ENCODE data around the gene EXOC1. TPM values are rescaled to one million over a fixed set of nuclear protein-coding genes. Genes with fewer than 3 reads are reported as not detected.
"Not testable (repeated sequence)": the region's sequence is repeated elsewhere in the genome, so short reads cannot be mapped to it uniquely, and the experiment has no call there.

EXOC1 gene, protein sequence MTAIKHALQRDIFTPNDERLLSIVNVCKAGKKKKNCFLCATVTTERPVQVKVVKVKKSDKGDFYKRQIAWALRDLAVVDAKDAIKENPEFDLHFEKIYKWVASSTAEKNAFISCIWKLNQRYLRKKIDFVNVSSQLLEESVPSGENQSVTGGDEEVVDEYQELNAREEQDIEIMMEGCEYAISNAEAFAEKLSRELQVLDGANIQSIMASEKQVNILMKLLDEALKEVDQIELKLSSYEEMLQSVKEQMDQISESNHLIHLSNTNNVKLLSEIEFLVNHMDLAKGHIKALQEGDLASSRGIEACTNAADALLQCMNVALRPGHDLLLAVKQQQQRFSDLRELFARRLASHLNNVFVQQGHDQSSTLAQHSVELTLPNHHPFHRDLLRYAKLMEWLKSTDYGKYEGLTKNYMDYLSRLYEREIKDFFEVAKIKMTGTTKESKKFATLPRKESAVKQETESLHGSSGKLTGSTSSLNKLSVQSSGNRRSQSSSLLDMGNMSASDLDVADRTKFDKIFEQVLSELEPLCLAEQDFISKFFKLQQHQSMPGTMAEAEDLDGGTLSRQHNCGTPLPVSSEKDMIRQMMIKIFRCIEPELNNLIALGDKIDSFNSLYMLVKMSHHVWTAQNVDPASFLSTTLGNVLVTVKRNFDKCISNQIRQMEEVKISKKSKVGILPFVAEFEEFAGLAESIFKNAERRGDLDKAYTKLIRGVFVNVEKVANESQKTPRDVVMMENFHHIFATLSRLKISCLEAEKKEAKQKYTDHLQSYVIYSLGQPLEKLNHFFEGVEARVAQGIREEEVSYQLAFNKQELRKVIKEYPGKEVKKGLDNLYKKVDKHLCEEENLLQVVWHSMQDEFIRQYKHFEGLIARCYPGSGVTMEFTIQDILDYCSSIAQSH
- total RNA-seq (2014; rRNA removed; shearing (Covaris generic)), result 17.3 and 28.3 TPM in 2 replicates

DNA sequence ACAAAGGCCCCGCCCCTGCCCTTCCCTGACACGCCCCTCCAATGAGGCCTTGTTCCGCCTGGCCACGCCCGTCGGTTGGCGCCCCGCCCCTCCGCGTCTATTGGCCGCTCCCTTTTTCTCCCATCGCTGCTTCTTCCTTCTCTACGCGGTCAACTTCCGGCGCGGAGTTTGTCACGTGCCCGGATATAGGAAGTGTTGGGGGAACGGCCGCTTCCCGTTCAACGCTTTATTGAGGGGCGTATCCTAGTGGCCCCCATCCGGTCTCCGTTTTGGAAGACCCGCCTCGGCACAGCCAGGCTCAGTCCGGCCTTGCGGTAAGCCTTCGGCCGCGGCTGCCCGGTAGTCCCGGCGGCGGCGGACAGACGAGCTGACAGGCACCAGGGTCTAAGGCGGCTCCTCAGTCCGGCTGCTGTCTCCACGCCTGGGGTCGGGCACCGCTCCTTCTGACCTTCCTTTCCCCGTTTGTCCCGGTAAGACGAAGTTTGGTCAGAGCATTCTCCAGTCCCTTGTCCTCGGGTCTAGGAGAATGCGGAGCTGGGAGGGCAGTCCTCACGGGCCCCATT lies at the start of gene EXOC1:
EXOC1 (plus strand) TSS at position 165 of the 563 bp plus-strand sequence. CDS start 4,676 bp downstream, outside the sequence.
- DNase-seq (ENCODE audit: low read depth), result peak; percentile 94

DNA sequence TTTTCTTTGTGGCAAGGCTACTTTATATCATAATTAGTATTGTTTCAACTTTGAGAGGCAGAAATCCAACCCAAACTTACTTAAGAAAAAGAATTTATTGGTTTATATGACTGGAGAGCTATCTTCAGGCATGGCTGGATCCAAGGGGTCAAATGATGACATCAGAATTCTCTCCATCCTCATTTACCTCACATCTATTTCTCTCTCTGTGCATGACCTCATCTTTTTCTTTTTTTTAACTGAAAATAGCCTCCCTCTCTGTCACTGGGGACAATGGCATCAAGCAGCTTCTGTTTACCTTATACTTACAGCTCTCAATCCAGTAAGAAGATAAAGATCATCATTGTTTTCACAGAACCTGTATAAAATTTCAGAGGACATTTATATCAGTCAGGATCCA lies 45.9 kb upstream of the EXOC1 start:
- DNase-seq (ENCODE audit: low read depth), result no peak

DNA sequence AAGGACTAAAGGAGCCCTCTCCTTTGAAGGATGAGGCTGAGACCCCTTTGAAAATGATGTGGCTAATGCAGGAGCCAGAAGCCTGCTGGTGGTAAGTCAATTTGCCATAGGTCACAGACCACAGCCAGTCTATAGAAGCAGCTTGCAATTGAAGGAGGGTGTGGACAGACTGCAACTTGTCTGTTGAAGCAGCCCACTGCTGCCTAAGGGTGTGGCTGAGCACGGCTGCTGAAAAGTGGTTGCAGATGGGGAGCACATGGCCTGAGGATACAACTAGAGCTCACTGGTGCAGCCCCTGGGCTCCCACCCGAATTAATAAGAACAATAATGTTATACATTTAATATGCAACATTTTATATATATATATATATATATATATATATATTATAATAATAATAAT lies 45.3 kb upstream of the EXOC1 start:
- no peak for DNase-seq (ENCODE audit: low read depth)

DNA sequence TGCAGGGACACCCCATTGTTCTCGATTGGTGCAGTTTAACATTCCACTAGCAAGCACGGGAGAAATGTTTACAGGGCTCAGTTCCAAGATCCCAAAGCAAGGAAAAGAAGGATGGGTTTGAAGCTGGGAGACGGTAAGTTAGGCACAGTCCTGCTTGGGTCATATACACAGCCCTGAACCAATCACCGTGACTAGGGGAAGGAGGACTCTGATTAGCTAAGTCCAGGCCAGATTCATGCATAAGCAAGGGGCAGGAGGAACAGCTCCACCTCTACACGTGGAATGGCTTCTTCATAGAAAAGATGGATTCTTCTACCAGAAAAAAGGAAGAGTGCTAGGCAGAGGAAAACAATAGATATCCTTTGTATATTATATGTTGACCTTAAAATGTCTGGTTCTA lies 44.8 kb upstream of the EXOC1 start:
- no peak for DNase-seq (ENCODE audit: low read depth)

DNA sequence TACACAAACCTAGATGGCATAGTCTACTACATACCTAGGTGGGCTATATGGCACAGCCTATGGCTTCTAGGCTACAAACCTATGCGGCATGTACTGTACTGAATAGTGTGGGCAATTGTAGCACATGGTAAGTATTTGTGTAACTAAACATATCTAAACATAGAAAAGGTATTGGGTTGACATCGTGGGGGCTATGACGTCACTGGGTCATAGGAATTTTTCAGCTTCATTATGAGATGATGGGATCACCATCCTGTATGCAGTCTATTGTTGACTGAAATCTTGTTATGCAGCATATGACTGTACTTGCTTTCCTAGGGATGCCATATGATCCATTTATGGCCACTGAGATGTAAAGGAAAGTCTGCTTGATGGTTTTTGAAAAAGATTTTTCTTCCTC lies 35.8 kb upstream of the EXOC1 start:
- DNase-seq (ENCODE audit: low read depth), result no peak

DNA sequence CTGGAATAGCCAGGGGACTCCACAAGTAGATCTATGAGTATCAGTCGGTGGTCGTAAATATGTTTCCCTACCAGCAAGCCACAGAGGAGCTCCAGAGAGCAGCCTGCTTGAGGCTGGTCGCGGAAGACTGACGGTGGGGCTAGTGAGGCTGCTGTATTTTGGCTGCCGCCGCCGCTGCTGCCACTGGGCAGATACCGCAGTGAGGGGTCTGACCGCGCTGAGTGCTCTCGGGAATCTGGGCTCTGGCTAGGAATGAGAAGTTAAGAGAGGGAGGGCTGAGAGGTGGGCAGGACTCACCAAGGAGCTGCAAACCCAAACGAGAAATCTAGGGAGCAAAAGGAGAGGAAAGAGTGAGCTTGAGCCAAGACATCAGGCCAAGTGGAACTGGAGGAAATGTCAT lies 33.8 kb upstream of the EXOC1 start, which contains the start of gene EXOC1L:
EXOC1L (plus strand) TSS at position 157 of the 400 bp plus-strand sequence; CDS start at position 394, 237 bp downstream.
- peak; percentile 7 for DNase-seq (ENCODE audit: low read depth)

DNA sequence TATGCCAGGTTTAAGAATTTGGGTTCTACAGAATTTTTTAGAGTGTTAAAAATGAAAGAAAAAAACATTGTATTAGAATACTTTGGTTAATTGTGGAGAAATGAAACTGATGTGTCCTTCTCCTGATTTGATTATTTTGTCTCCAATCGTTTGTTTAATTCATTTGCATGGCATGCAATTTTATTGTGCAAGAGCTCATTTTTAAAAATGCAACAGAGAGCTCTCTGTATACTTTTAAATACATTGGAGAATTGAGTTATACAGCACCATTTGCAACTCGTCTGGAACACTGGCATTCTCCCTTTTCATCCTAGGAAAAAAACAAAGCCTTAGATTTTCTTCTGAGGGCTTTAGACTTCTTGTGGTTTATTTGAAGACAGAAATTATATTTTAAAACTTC lies 33.2 kb upstream of the EXOC1 start:
- no peak for DNase-seq (ENCODE audit: low read depth)

DNA sequence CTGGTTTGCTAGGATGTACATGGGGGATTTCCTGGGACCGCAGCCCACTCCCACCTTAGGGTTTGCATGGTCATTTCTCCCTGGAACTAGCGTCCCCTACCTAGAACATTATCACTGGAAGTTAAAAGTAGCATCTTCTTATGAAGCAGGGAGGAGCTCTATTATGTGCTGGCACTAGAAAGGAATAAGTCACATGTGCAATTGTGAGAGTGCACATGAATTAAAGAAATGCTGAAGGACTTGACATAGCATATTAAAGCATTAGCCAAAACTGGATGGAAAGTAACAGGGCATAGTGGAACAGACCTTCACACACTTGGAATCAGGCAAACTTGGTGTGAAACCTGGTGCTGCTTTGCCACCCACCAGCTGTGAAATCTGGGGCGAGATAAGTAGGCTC lies 31.1 kb upstream of the EXOC1 start:
- DNase-seq (ENCODE audit: low read depth), result no peak

DNA sequence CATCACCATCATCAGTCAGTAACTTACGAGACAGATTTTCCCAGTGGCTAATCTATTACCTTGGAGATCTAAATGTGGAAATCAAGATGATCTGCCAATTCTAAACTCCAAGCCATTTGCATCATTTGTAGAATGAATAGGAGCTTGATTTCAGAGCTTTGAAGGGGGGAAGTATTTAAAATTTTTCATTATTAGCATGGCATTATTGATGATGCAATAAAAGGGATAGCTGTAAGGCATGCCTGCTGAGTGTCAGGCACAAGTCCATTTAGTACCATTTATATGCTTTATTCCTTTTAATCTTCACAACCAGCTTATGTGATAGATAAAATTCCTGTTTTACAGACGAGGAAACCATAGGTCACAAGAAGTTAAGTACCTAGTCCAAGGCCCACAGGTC lies 28.6 kb upstream of the EXOC1 start:
- no peak for DNase-seq (ENCODE audit: low read depth)

DNA sequence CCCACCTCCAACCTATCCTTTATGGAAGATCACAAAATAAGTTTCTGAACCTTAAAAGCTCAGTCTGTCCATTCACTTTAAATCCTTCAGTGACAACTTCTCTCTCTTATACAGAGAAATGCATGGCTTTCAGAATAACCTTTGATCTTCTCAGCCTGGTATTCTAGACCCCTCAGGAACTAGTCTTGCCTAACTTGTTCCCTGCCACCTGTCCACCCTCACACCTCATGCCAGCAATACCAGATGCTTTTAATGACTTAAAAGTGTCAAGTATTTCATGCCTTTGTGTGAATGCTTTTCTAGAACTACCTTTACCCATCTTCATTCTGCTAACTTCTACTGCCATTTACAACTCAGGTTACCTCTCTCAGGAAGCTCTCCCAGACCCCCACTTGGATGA lies 26.5 kb upstream of the EXOC1 start:
- no peak for DNase-seq (ENCODE audit: low read depth)

DNA sequence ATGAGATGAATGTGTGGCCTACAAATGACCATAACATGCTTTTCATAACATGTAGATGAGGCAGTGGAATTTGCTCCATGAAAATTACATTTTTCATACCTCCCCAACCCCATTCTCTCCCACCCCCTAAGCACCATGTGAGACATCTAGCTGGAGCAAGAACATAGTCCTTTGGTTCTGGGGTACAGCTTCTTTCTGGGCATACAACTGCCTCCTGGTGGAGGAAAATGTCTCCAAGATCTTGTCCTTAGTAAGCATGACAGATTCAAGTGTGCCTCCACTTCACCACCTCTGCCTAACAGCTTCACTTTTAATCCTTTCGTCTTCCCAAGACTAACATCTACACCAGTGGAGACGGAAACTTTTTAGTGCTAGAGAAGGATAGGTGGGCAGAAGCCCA lies 25.9 kb upstream of the EXOC1 start:
- DNase-seq (ENCODE audit: low read depth), result no peak

DNA sequence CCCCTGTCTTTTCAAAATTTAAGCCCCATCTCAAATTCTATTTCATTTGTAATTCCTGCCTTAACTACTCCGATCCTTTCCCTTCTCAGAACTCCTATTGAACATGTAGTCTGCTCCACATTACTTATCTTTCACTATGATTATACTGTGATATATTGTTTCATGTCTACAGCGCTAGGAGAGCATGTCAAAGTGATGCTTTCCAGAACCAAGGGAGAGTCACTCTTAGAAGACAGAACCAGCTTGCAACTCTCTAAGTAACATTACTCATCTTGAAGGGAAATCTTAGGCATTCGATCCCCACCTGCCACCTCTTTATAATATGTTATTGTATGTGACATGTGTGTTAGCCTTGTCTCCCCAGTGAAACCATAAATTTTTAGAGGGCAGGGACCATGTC lies 23.4 kb upstream of the EXOC1 start:
- no peak for DNase-seq (ENCODE audit: low read depth)

DNA sequence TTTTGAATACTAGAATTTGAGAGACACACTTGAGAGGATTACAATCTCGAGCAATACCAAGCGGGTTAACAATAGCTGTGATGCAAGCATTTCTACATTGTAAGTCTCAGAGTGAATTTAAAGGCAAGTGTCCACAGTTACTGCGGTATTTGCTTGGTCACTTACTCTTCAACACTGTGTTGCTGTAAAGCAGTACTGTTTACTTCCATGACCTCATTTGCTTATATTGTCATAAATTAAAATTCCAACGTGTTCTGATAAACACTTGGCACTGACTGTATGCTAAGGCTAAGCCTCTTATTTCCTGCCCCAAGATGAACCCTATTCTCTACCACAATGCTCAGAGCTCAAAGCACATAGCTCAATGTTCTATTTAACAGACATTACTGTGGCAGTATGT lies 22.7 kb upstream of the EXOC1 start:
- no peak for DNase-seq (ENCODE audit: low read depth)

DNA sequence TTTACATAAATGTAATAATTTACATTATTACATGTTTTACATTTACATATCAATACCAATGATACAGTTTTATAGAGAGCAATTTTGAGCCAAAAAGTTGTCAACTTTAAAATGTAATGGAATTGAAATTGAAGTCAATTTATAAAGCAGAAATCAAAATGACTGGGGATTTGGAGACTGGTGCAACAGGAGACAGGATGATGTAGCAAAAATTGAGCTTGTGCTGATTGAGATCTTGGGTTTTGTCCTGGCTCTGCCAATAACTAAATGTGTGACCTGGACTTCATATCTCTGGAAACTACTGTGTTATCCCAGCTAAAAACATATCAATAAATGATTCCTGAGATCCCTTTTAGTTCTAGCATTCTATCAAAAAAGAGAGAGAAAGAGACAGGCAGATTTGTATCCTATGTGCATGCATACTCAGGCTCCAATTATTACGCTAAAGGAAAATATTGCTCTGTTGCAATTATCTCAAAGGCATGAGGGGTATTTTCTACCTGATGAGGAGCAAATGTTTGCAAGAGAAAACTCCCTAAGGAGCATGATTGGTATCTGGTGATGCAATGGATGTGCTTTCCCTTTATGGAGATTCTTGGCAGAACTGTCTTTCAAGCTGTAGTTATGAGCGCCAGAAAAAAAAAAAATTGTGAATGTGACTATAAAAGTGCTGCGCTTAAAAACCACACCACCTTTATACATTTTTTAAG lies 19.2 kb upstream of the EXOC1 start:
- no peak for DNase-seq (ENCODE audit: low read depth)

DNA sequence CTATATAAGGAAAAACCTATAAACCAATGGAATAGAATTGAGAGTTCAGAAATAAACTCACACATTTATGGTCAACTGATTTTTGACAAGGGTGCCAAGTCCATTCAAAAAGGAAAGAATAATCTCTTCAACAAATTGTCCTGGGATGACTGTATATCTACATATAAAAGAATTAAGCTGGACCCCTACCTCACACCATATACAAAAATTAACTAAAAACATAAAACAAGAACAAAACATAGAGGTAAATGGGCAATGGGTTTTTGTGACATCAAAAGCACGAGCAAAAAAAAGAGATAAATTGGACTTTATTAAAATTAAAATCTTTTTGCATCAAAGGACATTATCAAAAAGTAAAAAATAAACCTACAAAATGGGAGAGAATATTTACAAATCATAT lies 15.5 kb upstream of the EXOC1 start:
- no peak for DNase-seq (ENCODE audit: low read depth)

DNA sequence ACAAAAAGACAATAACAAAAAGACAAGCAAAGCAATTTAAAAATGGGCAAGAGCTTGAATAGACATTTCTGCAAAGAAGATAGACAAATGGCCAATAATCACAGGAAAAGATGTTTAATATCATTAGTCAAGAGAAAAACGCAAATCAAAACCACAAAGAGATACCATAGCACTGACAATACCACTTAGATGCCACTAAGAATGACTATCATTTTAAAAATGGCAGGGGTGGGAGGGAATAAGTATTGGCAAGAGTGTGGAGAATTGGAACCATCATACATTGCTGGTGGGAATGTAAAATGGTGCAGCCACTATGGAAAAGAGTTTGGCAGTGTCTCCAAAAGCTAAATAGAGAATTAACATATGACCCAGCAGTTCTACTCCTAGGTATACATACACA lies 15.1 kb upstream of the EXOC1 start:
- DNase-seq (ENCODE audit: low read depth), result no peak

DNA sequence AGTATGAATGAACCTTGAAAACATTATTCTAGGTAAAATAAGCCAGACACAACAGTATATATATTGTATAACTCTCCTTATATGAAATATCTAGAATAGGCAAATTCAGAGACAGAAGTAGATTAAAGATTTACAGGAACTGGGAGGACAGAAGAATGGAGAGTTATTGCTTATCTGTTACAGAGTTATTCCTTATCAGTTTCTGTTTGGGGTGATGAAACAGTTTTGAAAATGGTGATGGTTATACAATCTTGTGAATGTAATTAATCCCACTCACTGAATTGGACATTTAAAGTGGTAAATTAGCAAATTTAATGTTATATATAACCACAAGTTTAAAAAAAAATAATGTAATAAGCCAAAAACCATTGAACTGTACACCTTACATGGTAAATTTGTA lies 14.5 kb upstream of the EXOC1 start:
- DNase-seq (ENCODE audit: low read depth), result no peak

DNA sequence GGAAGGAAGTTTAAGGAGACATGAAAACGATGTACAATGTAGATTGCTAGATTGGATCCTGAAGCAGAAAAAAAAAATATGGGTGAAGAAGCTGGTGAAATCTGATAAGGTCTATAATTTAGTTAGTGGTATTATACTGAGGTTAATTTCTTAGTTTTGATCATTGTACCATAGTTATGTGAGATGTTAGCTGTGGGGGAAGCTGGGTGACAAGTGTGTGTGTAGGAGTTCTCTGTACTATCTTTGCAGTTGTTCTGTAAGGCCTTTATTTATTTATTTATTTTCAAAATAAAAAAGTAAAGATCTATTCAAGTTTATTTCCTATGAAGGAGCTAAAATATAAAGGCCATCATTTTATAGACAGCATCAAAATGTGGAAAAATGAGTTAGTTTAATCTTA lies 12.5 kb upstream of the EXOC1 start:
- DNase-seq (ENCODE audit: low read depth), result no peak

DNA sequence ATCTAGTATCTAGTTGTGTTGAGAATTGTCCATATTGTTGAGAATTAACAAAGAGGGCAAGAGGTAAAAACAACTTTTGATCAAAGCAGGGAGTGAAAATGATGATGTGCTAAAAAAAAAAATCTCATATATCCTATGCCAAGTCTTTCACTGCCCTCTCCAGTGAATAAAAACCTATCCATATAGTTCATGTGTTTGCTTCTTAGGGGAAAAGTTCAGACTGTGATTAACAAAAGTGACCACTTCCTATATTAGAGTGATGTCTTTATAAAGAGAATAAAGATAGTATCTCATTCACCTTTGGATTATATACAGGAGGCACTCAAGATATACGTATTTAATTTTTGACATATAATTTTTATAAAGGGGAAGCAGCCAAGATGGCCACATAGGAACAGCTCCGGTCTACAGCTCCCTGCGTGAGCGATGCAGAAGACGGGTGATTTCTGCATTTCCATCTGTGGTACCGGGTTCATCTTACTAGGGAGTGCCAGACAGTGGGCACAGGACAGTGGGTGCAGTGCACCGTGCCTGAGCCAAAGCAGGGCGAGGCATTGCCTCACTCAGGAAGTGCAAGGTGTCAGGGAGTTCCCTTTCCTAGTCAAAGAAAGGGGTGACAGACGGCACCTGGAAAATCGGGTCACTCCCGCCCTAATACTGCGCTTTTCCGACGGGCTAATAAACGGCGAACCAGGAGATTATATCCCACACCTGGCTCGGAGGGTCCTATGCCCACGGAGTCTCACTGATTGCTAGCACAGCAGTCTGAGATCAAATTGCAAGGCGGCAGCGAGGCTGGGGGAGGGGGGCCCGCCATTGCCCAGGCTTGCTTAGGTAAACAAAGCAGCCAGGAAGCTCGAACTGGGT lies 11.8 kb upstream of the EXOC1 start:
- DNase-seq (ENCODE audit: low read depth), result not testable (repeated sequence)

DNA sequence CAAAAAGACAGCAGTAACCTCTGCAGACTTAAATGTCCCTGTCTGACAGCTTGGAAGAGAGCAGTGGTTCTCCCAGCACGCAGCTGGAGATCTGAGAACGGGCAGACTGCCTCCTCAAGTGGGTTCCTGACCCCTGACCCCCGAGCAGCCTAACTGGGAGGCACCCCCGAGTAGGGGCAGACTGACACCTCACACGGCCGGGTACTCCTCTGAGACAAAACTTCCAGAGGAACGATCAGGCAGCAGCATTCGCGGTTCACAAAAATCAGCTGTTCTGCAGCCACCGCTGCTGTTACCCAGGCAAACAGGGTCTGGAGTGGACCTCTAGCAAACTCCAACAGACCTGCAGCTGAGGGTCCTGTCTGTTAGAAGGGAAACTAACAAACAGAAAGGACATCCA lies 11.1 kb upstream of the EXOC1 start:
- not testable (repeated sequence) for DNase-seq (ENCODE audit: low read depth)

DNA sequence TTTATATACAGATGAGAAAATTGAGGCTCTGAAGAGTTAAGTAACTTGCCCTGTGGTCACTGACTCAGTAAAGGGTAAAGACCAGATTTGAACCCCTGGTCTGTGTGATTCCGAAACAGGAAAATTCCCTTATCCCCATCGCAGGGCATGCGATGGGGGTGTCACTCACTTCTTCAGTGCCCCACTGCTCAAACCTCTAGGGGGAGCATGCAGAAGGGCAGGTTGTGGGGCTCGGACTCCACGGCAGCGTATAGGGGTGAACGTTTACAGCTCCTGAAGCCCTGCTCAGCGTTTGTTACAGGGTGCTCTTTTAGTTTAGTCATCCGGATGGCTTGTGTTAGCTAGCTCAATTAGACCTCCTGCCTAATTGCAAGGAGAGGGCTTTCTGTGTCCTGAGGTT lies 3.7 kb upstream of the EXOC1 start:
- DNase-seq (ENCODE audit: low read depth), result no peak

Measured in Daoy (cell line).